Fibroblast of skin of right quadriceps (primary cell): Measurements from ENCODE around the gene ITSN1.
"Not testable (repeated sequence)": the region's sequence is repeated elsewhere in the genome, so short reads cannot be mapped to it uniquely, and the experiment has no call there.

Experiments used
- DNase-seq: peaks from one replicate; pipeline ENCODE4 v3.0.0-alpha.2; 2013

The ITSN1 gene

GRCh38 chr21:33642027-33642895 is at the start of gene ITSN1:
ITSN1 (plus strand) TSS chr21:33642501; CDS start chr21:33718829, 76,328 bp downstream.
- DNase-seq: peak; percentile 100

GRCh38 chr21:33598051-33598450 is 44.2 kb upstream of the ITSN1 start:
- DNase-seq: no peak

- peak; percentile 13 for DNase-seq
Observed at GRCh38 chr21:33608559-33608958, 33.7 kb upstream of the ITSN1 start.

GRCh38 chr21:33611006-33611744 is 31.1 kb upstream of the ITSN1 start:
- DNase-seq: no peak

- DNase-seq: not testable (repeated sequence)
Observed at GRCh38 chr21:33617565-33617964, 24.7 kb upstream of the ITSN1 start.

GRCh38 chr21:33618407-33618806 is 23.9 kb upstream of the ITSN1 start:
- DNase-seq: no peak

- DNase-seq: no peak
Observed at GRCh38 chr21:33619726-33620125, 22.6 kb upstream of the ITSN1 start.

GRCh38 chr21:33622253-33622652 is 20.0 kb upstream of the ITSN1 start:
- DNase-seq: no peak

- not testable (repeated sequence) for DNase-seq
Observed at GRCh38 chr21:33626151-33626550, 16.1 kb upstream of the ITSN1 start.

GRCh38 chr21:33634254-33634653 is 8.0 kb upstream of the ITSN1 start:
- DNase-seq: no peak

GRCh38 chr21:33640697-33641351 is 1.5 kb upstream of the ITSN1 start:
- DNase-seq: peak; percentile 9

- DNase-seq: peak; percentile 100
Observed at GRCh38 chr21:33641352-33642026, 812 bp upstream of the ITSN1 start, which contains the start of gene CRYZL1. CRYZL1 (minus strand) TSS chr21:33641741; CDS start chr21:33631551, 10,190 bp downstream.

- peak; percentile 32 for DNase-seq
Observed at GRCh38 chr21:33642896-33643657, 776 bp downstream of the ITSN1 start.

- DNase-seq: no peak
Observed at GRCh38 chr21:33643658-33644311, 1.5 kb downstream of the ITSN1 start.

GRCh38 chr21:33644383-33645074 is 2.2 kb downstream of the ITSN1 start:
- DNase-seq: peak; percentile 76

- no peak for DNase-seq
Observed at GRCh38 chr21:33645730-33646129, 3.4 kb downstream of the ITSN1 start.

GRCh38 chr21:33647587-33647986 is 5.3 kb downstream of the ITSN1 start:
- no peak for DNase-seq

- DNase-seq: no peak
Observed at GRCh38 chr21:33648555-33648954, 6.3 kb downstream of the ITSN1 start.

- no peak for DNase-seq
Observed at GRCh38 chr21:33650230-33650629, 7.9 kb downstream of the ITSN1 start.

GRCh38 chr21:33650929-33651509 is 8.7 kb downstream of the ITSN1 start:
- DNase-seq: no peak
